BE2C (cell line): ENCODE measurements around the gene VWA1.

Experiments used
- DNase-seq: peaks from one replicate; pipeline ENCODE4 v3.0.0-alpha.2; 2020
- H3K27me3 ChIP-seq: fragments of 250-450 bp; sonication (Bioruptor Pico); 2 replicates; pipeline ENCODE4 v1.5.1; 2020; ENCODE audit warnings: mild to moderate bottlenecking
- H3K36me3 ChIP-seq: fragments of 250-450 bp; sonication (Bioruptor Pico); 2 replicates; pipeline ENCODE4 v1.5.1; 2020; ENCODE audit warnings: mild to moderate bottlenecking
- H3K4me1 ChIP-seq: fragments of 250-450 bp; sonication (Bioruptor Pico); 2 replicates; pipeline ENCODE4 v1.5.1; 2020
- H3K4me3 ChIP-seq: 2 replicates; pipeline ENCODE4 v1.5.1; 2011; ENCODE audit warnings: low read depth, low read length
- H3K9me3 ChIP-seq: fragments of 250-450 bp; sonication (Bioruptor Pico); 2 replicates; pipeline ENCODE4 v1.5.1; 2020
- TF ChIP-seq, protein P1 (sequence below): IDR thresholded peaks from 2 replicates; pipeline ENCODE4 v1.5.1; 2012; ENCODE audit warnings: mild to moderate bottlenecking, low read depth, low read length

Gene VWA1

DNA sequence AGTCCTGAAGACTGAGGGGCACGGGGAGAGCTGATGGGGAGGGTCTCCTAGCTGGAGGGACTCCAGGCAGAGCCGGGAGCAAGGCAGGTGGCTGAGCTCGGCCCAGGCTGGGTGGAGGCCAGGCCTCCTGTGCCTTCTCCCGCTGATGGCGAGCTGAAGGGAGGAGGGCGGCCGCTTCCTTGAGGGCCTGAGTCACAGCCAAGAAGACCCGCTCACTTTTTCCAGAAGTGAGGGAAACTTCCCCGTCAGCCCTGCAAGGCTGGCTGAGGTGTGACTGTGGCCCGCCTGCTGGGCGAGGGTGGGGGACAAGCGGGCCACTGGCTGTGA lies 1.7 kb upstream of the VWA1 start:
- TF ChIP-seq, protein P1, sequence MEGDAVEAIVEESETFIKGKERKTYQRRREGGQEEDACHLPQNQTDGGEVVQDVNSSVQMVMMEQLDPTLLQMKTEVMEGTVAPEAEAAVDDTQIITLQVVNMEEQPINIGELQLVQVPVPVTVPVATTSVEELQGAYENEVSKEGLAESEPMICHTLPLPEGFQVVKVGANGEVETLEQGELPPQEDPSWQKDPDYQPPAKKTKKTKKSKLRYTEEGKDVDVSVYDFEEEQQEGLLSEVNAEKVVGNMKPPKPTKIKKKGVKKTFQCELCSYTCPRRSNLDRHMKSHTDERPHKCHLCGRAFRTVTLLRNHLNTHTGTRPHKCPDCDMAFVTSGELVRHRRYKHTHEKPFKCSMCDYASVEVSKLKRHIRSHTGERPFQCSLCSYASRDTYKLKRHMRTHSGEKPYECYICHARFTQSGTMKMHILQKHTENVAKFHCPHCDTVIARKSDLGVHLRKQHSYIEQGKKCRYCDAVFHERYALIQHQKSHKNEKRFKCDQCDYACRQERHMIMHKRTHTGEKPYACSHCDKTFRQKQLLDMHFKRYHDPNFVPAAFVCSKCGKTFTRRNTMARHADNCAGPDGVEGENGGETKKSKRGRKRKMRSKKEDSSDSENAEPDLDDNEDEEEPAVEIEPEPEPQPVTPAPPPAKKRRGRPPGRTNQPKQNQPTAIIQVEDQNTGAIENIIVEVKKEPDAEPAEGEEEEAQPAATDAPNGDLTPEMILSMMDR: no peak
- DNase-seq: peak; percentile 30
- Histone ChIP-seq H3K4me1 (peaks cover 47% of the 10 kb centered on the region), H3K9me3 (no peaks in the 10 kb centered on the region), H3K27me3 (no peaks in the 10 kb centered on the region), H3K4me3 (no peak overlapping the region), H3K36me3 (no peaks in the 10 kb centered on the region)

DNA sequence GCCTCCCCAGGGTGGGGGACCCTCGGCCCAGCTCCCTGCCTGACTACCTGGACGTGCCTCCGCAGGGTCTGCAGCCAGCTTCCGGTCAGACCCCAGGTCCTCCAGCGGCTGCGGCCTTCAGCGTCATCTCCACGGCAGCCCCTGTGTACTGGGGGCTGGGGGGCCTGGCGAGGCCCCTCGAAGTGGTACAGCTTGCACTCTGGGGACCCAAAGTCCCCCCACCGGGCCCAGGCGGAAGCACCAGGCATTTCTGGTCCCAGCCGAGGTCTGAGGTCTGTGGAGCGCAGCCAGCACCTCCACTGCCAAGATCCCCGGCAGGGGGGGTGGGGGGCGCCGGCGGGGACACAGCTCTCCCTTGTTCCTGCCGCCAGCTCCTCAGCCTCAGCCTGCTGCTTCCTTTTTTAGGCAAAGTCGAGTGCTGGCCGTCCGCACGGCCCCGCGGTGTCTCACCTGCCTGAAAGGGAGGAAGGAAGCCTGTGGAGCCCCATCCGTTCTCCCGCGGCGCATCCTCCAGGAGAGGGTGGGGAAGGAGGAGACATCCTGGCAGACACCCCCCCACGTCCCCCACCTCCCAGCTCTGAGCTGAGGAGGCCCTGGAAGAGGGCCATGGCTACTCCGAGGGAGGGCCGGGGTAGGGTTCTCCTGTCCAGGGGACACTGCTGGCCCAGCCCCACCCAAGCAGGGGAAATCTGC lies 1.2 kb upstream of the VWA1 start:
- Histone ChIP-seq H3K4me3 (no peak overlapping the region), H3K9me3 (no peaks in the 10 kb centered on the region), H3K36me3 (no peaks in the 10 kb centered on the region), H3K4me1 (peaks cover 47% of the 10 kb centered on the region), H3K27me3 (no peaks in the 10 kb centered on the region)
- TF ChIP-seq, protein P1: no peak
- DNase-seq: peak; percentile 16

DNA sequence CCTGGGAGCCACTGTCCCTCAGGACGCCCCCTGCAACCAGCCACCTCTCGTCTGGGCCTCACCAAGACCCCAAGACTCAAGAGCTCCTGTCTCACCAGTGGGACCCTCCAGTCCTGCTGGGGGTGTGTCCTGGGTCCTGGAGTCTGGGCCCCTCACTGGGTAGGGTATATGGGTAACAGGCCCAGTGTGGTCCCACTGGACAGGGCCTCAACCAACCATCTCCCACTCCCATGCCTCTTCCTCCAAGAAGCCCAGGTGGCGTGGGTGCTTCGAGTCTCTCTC lies 725 bp upstream of the VWA1 start:
- peaks cover 47% of the 10 kb centered on the region for H3K4me1 ChIP-seq
- H3K27me3 ChIP-seq: no peaks in the 10 kb centered on the region
- no peaks in the 10 kb centered on the region for H3K9me3 ChIP-seq
- H3K4me3 ChIP-seq: peak overlapping the region; percentile 56
- H3K36me3 ChIP-seq: no peaks in the 10 kb centered on the region
- DNase-seq: no peak
- TF ChIP-seq, protein P1: no peak

DNA sequence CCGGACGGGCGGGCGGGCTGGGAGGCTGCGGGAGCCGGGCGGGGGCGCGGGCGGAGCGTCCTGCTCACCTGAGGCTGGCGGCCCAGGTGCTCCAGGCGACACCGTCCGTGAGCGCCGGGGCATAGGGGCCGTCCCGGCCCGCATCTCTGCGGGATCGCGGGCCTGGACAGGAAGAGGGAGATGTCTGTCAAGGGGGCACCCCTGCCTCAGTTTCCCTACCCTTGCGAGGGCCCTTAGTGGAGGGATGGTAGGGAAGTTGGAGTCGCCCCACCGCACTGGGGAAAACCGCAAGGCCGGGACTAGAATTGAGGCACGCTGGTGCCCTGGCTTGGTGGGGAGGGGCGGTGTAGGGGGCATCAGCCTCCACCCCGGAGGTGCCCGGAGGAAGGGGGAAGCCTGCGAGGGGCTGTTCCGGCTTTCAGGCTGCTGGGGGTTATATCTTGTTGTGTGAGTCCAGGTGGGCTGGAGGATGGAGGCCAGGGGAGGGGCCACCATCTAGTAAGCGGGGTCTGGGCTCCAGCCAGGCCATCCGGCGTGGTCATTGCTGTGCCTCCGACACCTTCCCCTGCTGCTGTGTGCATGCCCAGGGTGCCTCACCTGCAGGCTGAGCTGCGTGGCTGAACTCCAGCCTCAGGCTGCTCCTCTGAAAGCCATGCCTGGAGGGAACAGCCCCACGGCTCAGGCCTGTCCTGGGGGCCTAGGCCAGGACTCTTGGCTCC lies 580 bp downstream of the VWA1 start:
- Histone ChIP-seq H3K4me1 (peaks cover 41% of the 10 kb centered on the region), H3K9me3 (no peaks in the 10 kb centered on the region), H3K36me3 (no peaks in the 10 kb centered on the region), H3K27me3 (no peaks in the 10 kb centered on the region), H3K4me3 (peak overlapping the region; percentile 58)
- TF ChIP-seq, protein P1: no peak
- peak; percentile 20 for DNase-seq

DNA sequence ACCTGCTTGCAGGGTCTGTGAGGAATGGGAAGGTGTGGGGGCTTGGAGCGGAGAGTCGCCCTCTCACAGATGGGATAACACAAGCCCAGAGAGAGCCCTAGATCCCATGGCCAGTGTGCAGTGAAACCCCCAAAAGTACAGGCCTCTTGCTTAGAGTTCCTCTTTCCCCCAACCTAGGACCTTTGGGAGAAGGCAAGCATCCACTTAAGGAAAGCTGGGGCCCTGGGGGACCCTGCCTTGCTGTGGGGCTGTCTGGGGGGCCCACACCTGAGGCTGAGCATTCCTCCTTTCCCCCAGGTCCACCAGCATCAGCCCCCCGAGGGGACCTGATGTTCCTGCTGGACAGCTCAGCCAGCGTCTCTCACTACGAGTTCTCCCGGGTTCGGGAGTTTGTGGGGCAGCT lies 1.1 kb downstream of the VWA1 start:
- Histone ChIP-seq H3K4me1 (peaks cover 38% of the 10 kb centered on the region), H3K4me3 (peak overlapping the region; percentile 58), H3K36me3 (no peaks in the 10 kb centered on the region), H3K9me3 (no peaks in the 10 kb centered on the region), H3K27me3 (no peaks in the 10 kb centered on the region)
- TF ChIP-seq, protein P1: no peak
- no peak for DNase-seq

DNA sequence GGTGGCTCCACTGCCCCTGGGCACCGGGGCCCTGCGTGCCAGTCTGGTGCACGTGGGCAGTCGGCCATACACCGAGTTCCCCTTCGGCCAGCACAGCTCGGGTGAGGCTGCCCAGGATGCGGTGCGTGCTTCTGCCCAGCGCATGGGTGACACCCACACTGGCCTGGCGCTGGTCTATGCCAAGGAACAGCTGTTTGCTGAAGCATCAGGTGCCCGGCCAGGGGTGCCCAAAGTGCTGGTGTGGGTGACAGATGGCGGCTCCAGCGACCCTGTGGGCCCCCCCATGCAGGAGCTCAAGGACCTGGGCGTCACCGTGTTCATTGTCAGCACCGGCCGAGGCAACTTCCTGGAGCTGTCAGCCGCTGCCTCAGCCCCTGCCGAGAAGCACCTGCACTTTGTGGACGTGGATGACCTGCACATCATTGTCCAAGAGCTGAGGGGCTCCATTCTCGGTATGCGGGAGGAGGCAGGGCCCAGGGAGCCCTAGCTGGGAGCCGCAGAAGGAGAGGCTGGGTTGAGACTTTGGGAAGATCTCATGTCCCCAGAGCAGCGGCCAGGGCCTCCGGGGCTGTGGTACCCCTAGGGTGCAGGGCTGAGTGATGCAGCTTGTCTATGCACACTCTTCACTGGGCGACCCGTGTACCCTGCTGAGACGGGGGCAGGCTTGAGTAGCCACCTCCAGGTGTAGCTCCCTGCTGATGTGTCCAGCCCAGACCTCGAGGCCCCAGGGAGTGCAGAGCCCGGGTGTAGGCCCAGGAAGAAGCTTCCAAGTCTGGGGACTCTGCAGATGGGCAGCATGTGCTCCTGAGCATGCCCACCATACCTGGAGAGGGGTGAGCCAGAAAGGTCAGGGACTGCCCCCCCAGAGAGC lies 1.8 kb downstream of the VWA1 start:
- H3K27me3 ChIP-seq: no peaks in the 10 kb centered on the region

More for the DNA sequence above, 1.8 kb downstream of the VWA1 start:
- no peaks in the 10 kb centered on the region for H3K36me3 ChIP-seq
- no peaks in the 10 kb centered on the region for H3K9me3 ChIP-seq
- H3K4me3 ChIP-seq: no peak overlapping the region
- peaks cover 32% of the 10 kb centered on the region for H3K4me1 ChIP-seq
- no peak for DNase-seq
- TF ChIP-seq, protein P1: no peak
